Astrocyte (in vitro differentiated cells and primary cell): Measurements from ENCODE around the gene DSTN. TPM values are rescaled to one million over a fixed set of nuclear protein-coding genes. Genes with fewer than 3 reads are reported as not detected.

ENCODE experiments used
- DNase-seq: peaks from one replicate; pipeline ENCODE4 v3.0.0-alpha.2; 2010; ENCODE audit warnings: low read depth
- FAIRE-seq: peaks from 2 replicates; lab custom pipeline; 2011; peaks lifted over from hg19 to GRCh38; lab: Jason Lieb, UNC
- H2AFZ ChIP-seq: 2 replicates; pipeline ENCODE4 v1.6.0; 2012; ENCODE audit warnings: low read depth, low read length, inconsistent platforms
- H3K27ac ChIP-seq: 2 replicates; pipeline ENCODE4 v1.5.1; 2011; ENCODE audit warnings: low read depth, low read length, inconsistent platforms
- H3K27me3 ChIP-seq: 2 replicates; pipeline ENCODE4 v1.6.0; 2011; ENCODE audit warnings: low read length, inconsistent platforms; ENCODE audit not compliant: insufficient read depth
- H3K36me3 ChIP-seq: 2 replicates; pipeline ENCODE4 v1.5.1; 2011; ENCODE audit warnings: low read length, inconsistent platforms; ENCODE audit not compliant: insufficient read depth
- H3K4me1 ChIP-seq: 2 replicates; pipeline ENCODE4 v1.5.1; 2011; ENCODE audit warnings: low read length, inconsistent platforms; ENCODE audit not compliant: insufficient read depth
- H3K4me2 ChIP-seq: 2 replicates; pipeline ENCODE4 v1.6.0; 2012; ENCODE audit warnings: low read length, inconsistent platforms
- H3K4me3 ChIP-seq: 2 replicates; pipeline ENCODE4 v1.5.1; 2011; ENCODE audit warnings: low read depth, mild to moderate bottlenecking, low read length, inconsistent platforms; ENCODE audit not compliant: insufficient read depth
- H3K79me2 ChIP-seq: 2 replicates; pipeline ENCODE4 v1.6.0; 2012; ENCODE audit warnings: mild to moderate bottlenecking, low read length, inconsistent platforms; ENCODE audit not compliant: insufficient read depth
- H3K9ac ChIP-seq: 2 replicates; pipeline ENCODE4 v1.6.0; 2012; ENCODE audit warnings: mild to moderate bottlenecking, low read length, inconsistent platforms
- H3K9me3 ChIP-seq: 2 replicates; pipeline ENCODE4 v1.5.1; 2012; ENCODE audit warnings: low read depth, mild to moderate bottlenecking, low read length, inconsistent platforms; ENCODE audit not compliant: insufficient read depth
- H4K20me1 ChIP-seq: 2 replicates; pipeline ENCODE4 v1.6.0; 2012; ENCODE audit warnings: low read length, inconsistent platforms; ENCODE audit not compliant: insufficient read depth
- H3K27ac Mint-ChIP-seq: one replicate; pipeline ENCODE4 v1.8.0; 2021; ENCODE audit warnings: mild to moderate bottlenecking, mixed read lengths; ENCODE audit not compliant: unreplicated experiment
- H3K27me3 Mint-ChIP-seq: one replicate; pipeline ENCODE4 v1.8.0; 2021; ENCODE audit warnings: low read depth, mixed read lengths; ENCODE audit not compliant: unreplicated experiment
- H3K36me3 Mint-ChIP-seq: one replicate; pipeline ENCODE4 v1.8.0; 2021; ENCODE audit warnings: low read depth, mixed read lengths; ENCODE audit not compliant: unreplicated experiment
- H3K4me1 Mint-ChIP-seq: one replicate; pipeline ENCODE4 v1.8.0; 2021; ENCODE audit warnings: low read depth, mixed read lengths; ENCODE audit not compliant: unreplicated experiment
- H3K4me3 Mint-ChIP-seq: one replicate; pipeline ENCODE4 v1.8.0; 2021; ENCODE audit warnings: mild to moderate bottlenecking, moderate library complexity, mixed read lengths; ENCODE audit not compliant: unreplicated experiment
- H3K9me3 Mint-ChIP-seq: one replicate; pipeline ENCODE4 v1.8.0; 2021; ENCODE audit warnings: mild to moderate bottlenecking, mixed read lengths; ENCODE audit not compliant: unreplicated experiment
- EZH2 ChIP-seq: IDR thresholded peaks from 2 replicates; pipeline ENCODE4 v1.6.1; 2012; ENCODE audit warnings: mild to moderate bottlenecking, low read length, inconsistent platforms; ENCODE audit not compliant: insufficient read depth
- total RNA-seq: library from RNA; stranded (reverse); gene quantifications from 2 replicates; pipeline ENCODE4 v1.2.1, GENCODE V29; 2021
- TF ChIP-seq, protein P1 (sequence below): IDR thresholded peaks from 2 replicates; pipeline ENCODE4 v1.5.1; 2011; ENCODE audit warnings: low read depth, mild to moderate bottlenecking, inconsistent platforms, low read length, moderate library complexity; ENCODE audit not compliant: insufficient read depth

The DSTN gene
- total RNA-seq, 1 donor from 2014 or later: 552 TPM

DNA sequence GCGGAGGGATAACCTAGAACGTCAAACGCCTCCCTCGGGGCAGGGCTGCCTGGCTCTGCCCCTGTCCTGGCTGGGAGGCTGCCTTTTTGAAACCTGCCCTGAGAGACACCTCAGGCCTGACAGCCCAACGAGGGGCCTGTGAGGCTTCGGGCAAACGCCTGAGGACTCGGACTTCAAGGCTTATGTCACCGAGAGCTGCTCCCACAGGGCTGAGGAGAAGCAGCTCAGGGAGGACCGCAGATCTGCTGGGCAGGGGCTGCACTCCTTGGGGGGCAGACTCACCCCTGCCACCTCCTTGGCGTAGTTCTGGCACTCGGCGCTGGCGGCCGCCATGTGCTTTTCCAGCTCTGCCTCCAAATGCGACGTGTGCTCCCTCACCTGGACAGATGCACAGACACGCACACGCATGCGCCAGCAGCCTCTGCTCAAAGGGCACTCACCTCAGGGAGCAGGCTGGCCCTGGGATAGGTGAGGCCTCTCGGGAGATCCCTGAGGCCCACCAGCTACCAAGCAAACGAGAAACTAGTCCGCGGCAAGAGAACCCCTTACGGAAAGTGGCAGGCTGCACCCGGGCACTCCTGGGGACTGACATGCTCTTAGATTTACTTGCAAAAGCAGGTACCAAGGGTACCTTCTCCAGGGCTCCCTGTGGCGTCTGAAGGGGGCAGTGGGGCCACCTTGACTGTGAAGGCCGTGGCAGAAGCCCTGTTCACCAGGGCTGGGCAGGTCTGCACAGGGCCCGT lies 49.6 kb downstream of the DSTN start:
- no peaks in the 10 kb centered on the region for H3K27me3 Mint-ChIP-seq
- Histone ChIP-seq H3K9me3 (no peaks in the 10 kb centered on the region), H3K4me2 (no peak overlapping the region), H4K20me1 (peaks cover 98% of the 10 kb centered on the region), H2AFZ (no peak overlapping the region), H3K4me3 (no peak overlapping the region), H3K9ac (no peak overlapping the region), H3K27me3 (no peaks in the 10 kb centered on the region), H3K36me3 (peaks cover 44% of the 10 kb centered on the region), H3K4me1 (no peaks in the 10 kb centered on the region), H3K79me2 (peaks cover 3% of the 10 kb centered on the region), H3K27ac (no peak overlapping the region)
- H3K9me3 Mint-ChIP-seq: no peaks in the 10 kb centered on the region
- TF ChIP-seq, protein P1, sequence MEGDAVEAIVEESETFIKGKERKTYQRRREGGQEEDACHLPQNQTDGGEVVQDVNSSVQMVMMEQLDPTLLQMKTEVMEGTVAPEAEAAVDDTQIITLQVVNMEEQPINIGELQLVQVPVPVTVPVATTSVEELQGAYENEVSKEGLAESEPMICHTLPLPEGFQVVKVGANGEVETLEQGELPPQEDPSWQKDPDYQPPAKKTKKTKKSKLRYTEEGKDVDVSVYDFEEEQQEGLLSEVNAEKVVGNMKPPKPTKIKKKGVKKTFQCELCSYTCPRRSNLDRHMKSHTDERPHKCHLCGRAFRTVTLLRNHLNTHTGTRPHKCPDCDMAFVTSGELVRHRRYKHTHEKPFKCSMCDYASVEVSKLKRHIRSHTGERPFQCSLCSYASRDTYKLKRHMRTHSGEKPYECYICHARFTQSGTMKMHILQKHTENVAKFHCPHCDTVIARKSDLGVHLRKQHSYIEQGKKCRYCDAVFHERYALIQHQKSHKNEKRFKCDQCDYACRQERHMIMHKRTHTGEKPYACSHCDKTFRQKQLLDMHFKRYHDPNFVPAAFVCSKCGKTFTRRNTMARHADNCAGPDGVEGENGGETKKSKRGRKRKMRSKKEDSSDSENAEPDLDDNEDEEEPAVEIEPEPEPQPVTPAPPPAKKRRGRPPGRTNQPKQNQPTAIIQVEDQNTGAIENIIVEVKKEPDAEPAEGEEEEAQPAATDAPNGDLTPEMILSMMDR: no peak
- TF ChIP-seq EZH2: no peak
- no peak for DNase-seq
- FAIRE-seq: no peak
- H3K36me3 Mint-ChIP-seq: peaks cover 10% of the 10 kb centered on the region
- H3K27ac Mint-ChIP-seq: no peak overlapping the region
- no peaks in the 10 kb centered on the region for H3K4me1 Mint-ChIP-seq
- H3K4me3 Mint-ChIP-seq: no peak overlapping the region

GRCh38 chr20:17620371-17621228 lies 50.7 kb downstream of the DSTN start:
- Histone ChIP-seq H3K4me2 (no peak overlapping the region), H3K27me3 (no peaks in the 10 kb centered on the region), H3K4me1 (no peaks in the 10 kb centered on the region), H3K27ac (no peak overlapping the region), H3K79me2 (peaks cover 3% of the 10 kb centered on the region), H3K4me3 (no peak overlapping the region), H3K36me3 (peaks cover 41% of the 10 kb centered on the region), H4K20me1 (peaks cover 98% of the 10 kb centered on the region), H3K9me3 (no peaks in the 10 kb centered on the region), H2AFZ (no peak overlapping the region), H3K9ac (no peak overlapping the region)
- H3K36me3 Mint-ChIP-seq: peaks cover 9% of the 10 kb centered on the region
- no peak overlapping the region for H3K4me3 Mint-ChIP-seq
- TF ChIP-seq, protein P1: no peak
- no peak for TF ChIP-seq EZH2
- no peak for DNase-seq
- no peaks in the 10 kb centered on the region for H3K9me3 Mint-ChIP-seq
- no peaks in the 10 kb centered on the region for H3K27me3 Mint-ChIP-seq
- H3K27ac Mint-ChIP-seq: no peak overlapping the region
- no peak for FAIRE-seq
- H3K4me1 Mint-ChIP-seq: no peaks in the 10 kb centered on the region
